ENCODE measurements around the gene TIAM2. TPM values are rescaled to one million over a fixed set of nuclear protein-coding genes. Genes with fewer than 3 reads are reported as not detected.

Gene TIAM2
- total and polyA plus RNA-seq, 8 donors: 1.1 to 44.2 (median 5.5) TPM

DNA sequence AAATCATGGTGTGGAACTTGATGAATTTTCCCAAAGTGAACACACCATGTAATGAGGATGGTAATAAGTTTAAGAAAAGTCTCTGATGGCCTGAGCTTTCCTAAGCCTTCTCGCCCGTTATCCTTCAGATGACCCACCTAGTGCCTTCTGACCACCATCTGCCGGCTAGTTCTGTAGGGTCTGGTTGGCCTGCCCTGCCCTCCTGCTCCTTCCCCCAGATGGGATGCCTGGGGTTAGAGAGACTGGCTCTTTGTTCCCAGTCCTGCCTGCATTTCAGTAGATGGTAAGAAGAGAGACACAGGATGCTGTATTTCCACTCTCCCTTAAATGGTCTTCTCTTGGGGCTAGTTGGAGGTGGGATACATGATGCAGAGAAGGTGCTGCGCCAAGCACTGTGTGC is 43.0 kb downstream of the TIAM2 start:
- DNase-seq: no peak
- Histone ChIP-seq H3K9me3 (no peaks in the 10 kb centered on the region), H3K4me3 (no peak overlapping the region), H3K4me1 (peaks cover 0 to 15% (median 6%) of the 10 kb centered on the region in 4 donors), H3K27me3 (no peaks in the 10 kb centered on the region), H3K36me3 (no peaks in the 10 kb centered on the region), H3K27ac (no peak overlapping the region)
- WGBS, 5 donors: 95 to 99% (median 98%) methylated on average over 4 of the region's 4 CpGs
- TF ChIP-seq POLR2AphosphoS5 (IDR thresholded peaks at IDR 0.05): no peak
- no peak for TF ChIP-seq POLR2A (IDR thresholded peaks at IDR 0.05)
- intact Hi-C loops (cut with DNase I; ENCODE audit: low total_unique reads): no loop called here

DNA sequence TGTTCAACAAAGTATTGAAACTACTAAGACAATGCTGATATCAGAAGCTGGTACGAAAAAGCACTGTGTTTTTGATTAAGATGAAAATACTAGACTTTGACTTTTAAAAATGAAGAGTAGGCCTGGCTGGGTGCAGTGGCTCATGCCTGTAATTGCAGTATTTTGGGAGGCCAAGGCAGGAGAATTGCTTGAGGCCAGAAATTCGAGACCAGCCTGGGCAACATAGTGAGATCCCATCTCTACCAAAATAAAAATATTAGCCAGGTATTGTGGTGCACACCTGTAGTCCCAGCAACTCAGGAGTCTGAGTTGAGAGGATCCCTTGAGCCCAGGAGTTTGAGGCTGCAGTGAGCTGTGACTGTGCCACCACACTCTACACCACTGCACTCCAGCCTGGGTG is 43.4 kb downstream of the TIAM2 start:
- Histone ChIP-seq H3K36me3 (no peaks in the 10 kb centered on the region), H3K9me3 (no peaks in the 10 kb centered on the region), H3K27me3 (no peaks in the 10 kb centered on the region), H3K27ac (no peak overlapping the region), H3K4me1 (peaks cover 0 to 15% (median 6%) of the 10 kb centered on the region in 4 donors), H3K4me3 (no peak overlapping the region)
- no peak for TF ChIP-seq POLR2A (IDR thresholded peaks at IDR 0.05)
- TF ChIP-seq EP300 (IDR thresholded peaks at IDR 0.05): no peak
- TF ChIP-seq, protein P1, sequence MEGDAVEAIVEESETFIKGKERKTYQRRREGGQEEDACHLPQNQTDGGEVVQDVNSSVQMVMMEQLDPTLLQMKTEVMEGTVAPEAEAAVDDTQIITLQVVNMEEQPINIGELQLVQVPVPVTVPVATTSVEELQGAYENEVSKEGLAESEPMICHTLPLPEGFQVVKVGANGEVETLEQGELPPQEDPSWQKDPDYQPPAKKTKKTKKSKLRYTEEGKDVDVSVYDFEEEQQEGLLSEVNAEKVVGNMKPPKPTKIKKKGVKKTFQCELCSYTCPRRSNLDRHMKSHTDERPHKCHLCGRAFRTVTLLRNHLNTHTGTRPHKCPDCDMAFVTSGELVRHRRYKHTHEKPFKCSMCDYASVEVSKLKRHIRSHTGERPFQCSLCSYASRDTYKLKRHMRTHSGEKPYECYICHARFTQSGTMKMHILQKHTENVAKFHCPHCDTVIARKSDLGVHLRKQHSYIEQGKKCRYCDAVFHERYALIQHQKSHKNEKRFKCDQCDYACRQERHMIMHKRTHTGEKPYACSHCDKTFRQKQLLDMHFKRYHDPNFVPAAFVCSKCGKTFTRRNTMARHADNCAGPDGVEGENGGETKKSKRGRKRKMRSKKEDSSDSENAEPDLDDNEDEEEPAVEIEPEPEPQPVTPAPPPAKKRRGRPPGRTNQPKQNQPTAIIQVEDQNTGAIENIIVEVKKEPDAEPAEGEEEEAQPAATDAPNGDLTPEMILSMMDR (IDR thresholded peaks at IDR 0.05): no peak
- no peak for TF ChIP-seq POLR2AphosphoS5 (IDR thresholded peaks at IDR 0.05)
- 86 to 96% (median 88%) methylated on average over 2 of the region's 2 CpGs for WGBS, 5 donors
- no peak for DNase-seq
- intact Hi-C loops (cut with DNase I; ENCODE audit: low total_unique reads): no loop called here

- H3K36me3 ChIP-seq: no peaks in the 10 kb centered on the region
- no peak overlapping the region for H3K27ac ChIP-seq
- DNase-seq: peak in 1 of 2 donors; percentile 42
- H3K4me1 ChIP-seq: peaks cover 0 to 15% (median 6%) of the 10 kb centered on the region in 4 donors
- intact Hi-C loops (cut with DNase I; ENCODE audit: low total_unique reads): no loop called here
- H3K27me3 ChIP-seq: no peaks in the 10 kb centered on the region
- TF ChIP-seq POLR2A (IDR thresholded peaks at IDR 0.05) (no peak), POLR2AphosphoS5 (IDR thresholded peaks at IDR 0.05) (no peak), EP300 (IDR thresholded peaks at IDR 0.05) (no peak)
- TF ChIP-seq, protein P1 (IDR thresholded peaks at IDR 0.05): no peak
- no peak overlapping the region for H3K4me3 ChIP-seq
- WGBS, 5 donors: 59 to 90% (median 82%) methylated on average over 3 of the region's 3 CpGs
- no peaks in the 10 kb centered on the region for H3K9me3 ChIP-seq
Observed at GRCh38 chr6:155039618-155040017, 44.5 kb downstream of the TIAM2 start.

DNA sequence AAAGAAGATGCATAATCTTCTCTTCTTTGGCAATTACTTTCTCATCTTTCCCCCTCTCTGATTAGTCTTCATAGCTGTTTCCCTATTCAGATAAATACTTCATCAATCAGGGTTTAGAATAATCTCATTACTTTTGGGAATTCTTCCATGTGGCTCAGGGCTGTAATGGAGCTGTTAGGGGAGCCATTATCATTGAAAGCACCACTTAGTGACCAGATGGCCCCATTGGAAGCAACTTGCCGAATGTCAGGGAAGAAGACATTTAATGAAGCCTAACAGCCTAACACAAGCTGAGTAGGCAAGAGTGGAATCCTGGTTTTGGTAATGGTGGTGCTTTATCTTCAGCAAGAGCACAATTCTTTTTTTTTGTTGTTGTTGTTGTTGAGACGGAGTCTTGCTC is 45.0 kb downstream of the TIAM2 start:
- peaks cover 0 to 15% (median 6%) of the 10 kb centered on the region in 4 donors for H3K4me1 ChIP-seq
- no peak overlapping the region for H3K4me3 ChIP-seq
- H3K36me3 ChIP-seq: no peaks in the 10 kb centered on the region
- no peak overlapping the region for H3K27ac ChIP-seq
- peak in 1 of 2 donors; percentile 53 for DNase-seq
- intact Hi-C loops (cut with DNase I; ENCODE audit: low total_unique reads): no loop called here
- TF ChIP-seq EP300 (IDR thresholded peaks at IDR 0.05): no peak
- no peak for TF ChIP-seq POLR2AphosphoS5 (IDR thresholded peaks at IDR 0.05)
- TF ChIP-seq POLR2A (IDR thresholded peaks at IDR 0.05): no peak
- TF ChIP-seq, protein P1 (IDR thresholded peaks at IDR 0.05): no peak
- WGBS, 5 donors: 78 to 95% (median 90%) methylated on average over 2 of the region's 2 CpGs
- H3K27me3 ChIP-seq: no peaks in the 10 kb centered on the region
- H3K9me3 ChIP-seq: no peaks in the 10 kb centered on the region

GRCh38 chr6:155040901-155041650 is 46.0 kb downstream of the TIAM2 start:
- intact Hi-C loops (cut with DNase I; ENCODE audit: low total_unique reads): no loop called here
- TF ChIP-seq POLR2A (IDR thresholded peaks at IDR 0.05) (no peak), POLR2AphosphoS5 (IDR thresholded peaks at IDR 0.05) (no peak), EP300 (IDR thresholded peaks at IDR 0.05) (no peak)
- TF ChIP-seq, protein P1 (IDR thresholded peaks at IDR 0.05): no peak
- WGBS, 5 donors: 43 to 76% (median 61%) methylated on average over 2 of the region's 2 CpGs
- Histone ChIP-seq H3K4me1 (peaks cover 0 to 15% (median 6%) of the 10 kb centered on the region in 4 donors), H3K27me3 (no peaks in the 10 kb centered on the region), H3K36me3 (no peaks in the 10 kb centered on the region), H3K4me3 (no peak overlapping the region), H3K9me3 (no peaks in the 10 kb centered on the region), H3K27ac (no peak overlapping the region)
- no peak for DNase-seq
